T-helper 1 cell treated with Interleukin-12 subunit alpha and Interleukin-12 subunit beta and Interleukin-4 antibody, amounts not matched to agents 30 ng/mL and 1 ng/mL, for 36 hours (primary cell): ENCODE results near the gene CACNA1H. TPM values are rescaled to one million over a fixed set of nuclear protein-coding genes. Genes with fewer than 3 reads are reported as not detected.
"Not testable (repeated sequence)": the region's sequence is repeated elsewhere in the genome, so short reads cannot be mapped to it uniquely, and the experiment has no call there.

ENCODE experiments used
- intact Hi-C: fragments of 100-400 bp; cut with micrococcal nuclease; formaldehyde crosslinking; loops from one replicate; pipeline ENCODE4 v1.15.1; 2024
- total RNA-seq: library from RNA; stranded (reverse); gene quantifications from 2 replicates; pipeline ENCODE4 v1.2.3, GENCODE V29; 2022

The CACNA1H gene
- total RNA-seq, 1 donor from 2014 or later: 0.25 TPM

DNA sequence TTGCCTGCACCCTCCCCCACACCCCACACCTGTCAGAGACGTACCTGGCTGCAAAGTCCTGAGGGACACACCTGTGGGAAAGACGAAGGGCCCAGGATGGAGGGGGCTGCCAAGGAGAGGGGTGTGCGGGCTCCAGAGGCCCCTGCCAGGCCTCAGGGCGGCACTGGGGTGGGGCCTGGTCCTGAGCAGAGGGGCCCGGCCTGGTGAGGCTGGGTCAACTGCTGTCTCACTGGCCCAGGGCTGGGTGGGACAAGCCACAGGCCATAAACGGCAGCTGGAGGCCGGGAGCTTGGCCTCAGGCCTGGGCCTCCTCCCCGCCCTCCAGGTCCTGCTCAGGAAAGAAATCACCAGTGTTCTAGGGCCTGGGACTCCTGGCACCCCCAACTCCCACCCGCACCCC, 71.7 kb downstream of the CACNA1H start:
- intact Hi-C loops: no loop called here

DNA sequence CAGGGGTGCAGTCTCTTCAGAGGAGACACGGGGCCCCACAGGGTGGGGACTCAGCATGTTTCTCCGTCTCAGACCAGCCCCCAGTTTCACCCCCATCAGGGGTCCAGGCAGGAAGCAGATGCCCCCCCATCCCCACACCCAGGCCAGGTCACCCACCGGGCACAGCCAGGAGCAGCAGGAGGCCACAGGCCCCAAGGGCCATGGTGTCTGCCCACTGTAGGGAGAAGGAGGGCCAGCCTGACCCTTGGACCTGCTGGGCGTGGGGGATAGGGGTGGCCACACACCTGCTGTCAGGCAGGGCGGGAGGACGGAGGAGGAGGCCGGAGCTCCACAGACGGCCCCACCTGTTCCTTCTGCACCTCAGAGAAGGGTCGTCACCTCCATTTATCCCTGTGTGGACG, 72.1 kb downstream of the CACNA1H start, which contains the start of gene TPSG1:
TPSG1 (minus strand) TSS at position 218 of the 401 bp plus-strand sequence; CDS start at position 202, 16 bp downstream.
- intact Hi-C loops: no loop called here

DNA sequence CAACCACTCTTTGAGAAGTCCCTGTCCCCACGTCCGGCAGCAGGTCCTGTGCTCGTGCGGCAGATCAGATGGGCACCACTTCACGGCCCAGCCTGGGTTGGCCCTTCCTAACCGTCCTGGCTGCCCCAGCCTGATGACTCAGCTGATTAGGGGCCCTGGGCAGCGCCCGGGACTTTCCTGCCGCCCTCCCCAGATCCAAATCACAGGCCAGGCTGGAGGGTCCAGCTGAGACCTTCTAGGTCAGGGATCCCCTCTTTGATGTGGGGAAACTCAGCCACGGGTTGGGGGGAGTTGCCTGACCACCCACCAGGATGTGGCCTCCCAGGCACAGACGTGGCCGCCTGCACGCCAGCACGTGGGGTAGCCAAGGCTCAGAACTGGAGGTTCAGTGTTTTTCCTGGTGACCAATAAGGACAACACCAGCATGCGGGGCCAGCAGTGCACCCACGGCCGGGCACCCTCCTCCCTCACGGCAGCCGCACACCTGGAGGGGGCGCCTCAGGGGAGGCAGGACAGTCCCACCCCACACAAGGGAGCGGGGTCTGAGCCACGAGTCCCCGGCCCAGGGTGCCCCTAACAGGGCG, 72.9 kb downstream of the CACNA1H start:
- intact Hi-C loops: not testable (repeated sequence)

DNA sequence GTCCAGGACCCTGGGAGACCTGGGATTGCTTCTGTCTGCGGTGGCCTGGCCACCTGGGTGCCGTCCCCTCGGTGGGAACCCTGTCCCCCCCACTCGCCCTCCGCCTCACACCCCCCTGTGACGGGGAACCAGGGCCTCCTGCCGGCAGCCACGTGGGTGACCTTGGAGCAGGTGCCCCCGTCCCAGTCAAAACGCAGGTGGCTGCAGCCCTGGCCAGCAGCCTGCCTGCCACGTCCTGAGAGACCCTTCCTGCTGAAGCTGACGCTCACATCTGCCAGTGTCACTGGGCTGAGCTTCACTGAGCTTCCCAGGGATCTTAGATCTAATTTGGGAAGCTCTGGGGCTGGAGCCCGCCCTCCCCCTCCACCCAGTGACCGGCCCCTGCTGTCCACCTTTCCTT, 73.8 kb downstream of the CACNA1H start:
- intact Hi-C loops: not testable (repeated sequence)

DNA sequence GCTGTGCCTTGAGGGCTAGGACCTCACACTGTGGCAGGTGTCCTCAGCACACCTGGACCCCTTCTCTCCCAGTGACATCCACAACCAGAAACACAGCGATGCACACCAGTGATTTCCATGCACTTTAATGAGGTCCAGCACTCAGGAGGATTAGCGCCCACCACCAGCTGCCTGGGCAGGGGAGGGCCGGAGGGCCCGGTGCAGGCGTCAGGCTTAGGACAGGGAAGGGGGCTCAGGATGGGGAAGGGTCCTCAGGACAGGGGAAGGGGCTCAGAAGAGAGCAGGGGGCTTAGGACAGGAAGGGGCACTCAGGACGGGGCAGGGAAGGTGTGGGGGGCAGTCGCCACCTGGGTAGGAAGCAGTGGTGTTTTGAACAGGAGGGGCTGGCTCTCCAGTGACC, 75.3 kb downstream of the CACNA1H start:
- intact Hi-C loops: not testable (repeated sequence)

DNA sequence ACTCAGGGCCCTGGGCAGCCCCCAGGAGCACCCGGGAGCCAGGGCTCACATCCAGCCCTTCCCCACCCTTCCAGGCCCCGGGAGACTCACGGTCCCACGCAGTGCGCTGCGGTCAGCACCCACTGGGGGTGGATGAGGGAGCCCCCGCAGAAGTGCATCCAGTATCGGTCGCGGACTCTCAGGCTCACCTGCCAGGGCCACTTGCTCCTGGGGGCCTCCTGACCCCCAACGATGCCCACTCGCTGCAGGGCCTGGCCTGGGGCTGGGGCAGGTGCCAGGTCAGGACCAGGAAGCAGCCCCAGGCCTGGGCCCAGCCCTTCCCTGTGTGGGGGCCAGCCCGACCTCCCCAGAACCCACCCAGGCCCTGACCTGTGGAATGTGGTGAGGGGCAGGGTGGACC, 76.6 kb downstream of the CACNA1H start:
- intact Hi-C loops: not testable (repeated sequence)

DNA sequence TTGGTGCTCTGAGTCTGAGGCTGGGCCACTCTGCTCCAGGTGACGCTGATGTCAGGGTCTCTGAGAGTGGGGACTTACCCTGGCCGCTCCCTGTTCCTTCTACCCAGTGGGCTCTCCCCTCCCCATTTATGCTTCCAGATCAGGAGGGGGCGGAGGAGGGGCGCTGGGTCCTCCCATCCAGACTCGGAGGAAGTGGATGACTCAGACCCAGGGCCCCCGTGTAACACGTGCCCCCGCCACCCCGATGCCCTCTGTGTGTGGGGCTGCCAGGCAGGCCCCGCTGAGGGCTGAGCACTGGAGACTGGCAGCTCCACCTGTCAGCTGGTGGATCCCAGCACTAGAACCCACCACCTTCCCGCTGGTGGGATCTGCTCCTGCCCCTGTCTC, 77.2 kb downstream of the CACNA1H start, which contains the start of gene TPSB2:
TPSB2 (minus strand) TSS at position 101 of the 387 bp plus-strand sequence. CDS start 233 bp downstream, outside the sequence.
- intact Hi-C loops: not testable (repeated sequence)

DNA sequence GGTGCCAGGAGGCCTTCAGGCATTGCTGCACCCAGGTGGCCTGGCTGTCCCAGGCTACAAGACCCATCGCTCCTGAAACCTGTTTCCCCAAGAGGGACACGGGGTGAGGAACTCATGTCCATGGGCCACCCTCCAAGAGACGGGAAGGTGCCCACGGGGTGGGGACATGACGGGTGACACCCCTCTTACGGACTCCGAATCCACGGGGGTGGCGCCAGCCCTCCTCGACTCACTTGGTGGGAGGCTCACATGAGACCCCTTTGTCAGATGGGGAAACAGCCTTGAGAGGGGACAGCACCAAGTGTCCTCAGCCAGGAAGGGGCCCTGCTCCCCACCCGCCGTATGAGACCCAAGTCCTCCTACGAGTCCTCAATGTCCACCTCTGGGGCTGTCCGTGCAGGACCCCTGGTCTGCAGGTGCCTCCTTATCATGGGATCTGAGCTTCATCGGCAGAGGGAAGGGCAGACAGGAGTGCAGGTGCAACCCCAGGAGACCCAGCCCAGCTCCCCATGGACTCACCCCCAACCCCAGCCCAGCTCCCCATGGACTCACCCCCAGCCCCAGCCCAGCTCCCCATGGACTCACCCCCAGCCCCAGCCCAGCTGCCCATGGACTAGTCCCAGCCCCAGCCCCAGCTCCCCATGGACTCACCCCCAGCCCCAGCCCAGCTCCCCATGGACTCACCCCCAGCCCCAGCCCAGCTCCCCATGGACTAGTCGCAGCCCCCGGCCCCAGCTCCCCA, 77.7 kb downstream of the CACNA1H start:
- intact Hi-C loops: not testable (repeated sequence)

DNA sequence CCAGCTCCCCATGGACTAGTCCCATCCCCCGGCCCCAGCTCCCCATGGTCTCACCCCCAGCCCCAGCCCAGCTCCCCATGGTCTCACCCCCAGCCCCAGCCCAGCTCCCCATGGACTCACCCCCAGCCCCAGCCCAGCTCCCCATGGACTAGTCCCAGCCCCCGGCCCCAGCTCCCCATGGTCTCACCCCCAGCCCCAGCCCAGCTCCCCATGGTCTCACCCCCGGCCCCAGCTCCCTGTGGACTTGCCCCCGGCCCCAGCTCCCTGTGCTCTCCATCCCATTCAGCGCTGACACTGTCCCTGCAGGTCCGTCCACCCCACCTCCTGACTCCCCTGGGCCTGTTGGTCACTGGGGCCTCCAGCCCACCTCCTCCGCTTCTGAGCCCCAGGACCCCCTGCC, 78.4 kb downstream of the CACNA1H start:
- intact Hi-C loops: not testable (repeated sequence)

DNA sequence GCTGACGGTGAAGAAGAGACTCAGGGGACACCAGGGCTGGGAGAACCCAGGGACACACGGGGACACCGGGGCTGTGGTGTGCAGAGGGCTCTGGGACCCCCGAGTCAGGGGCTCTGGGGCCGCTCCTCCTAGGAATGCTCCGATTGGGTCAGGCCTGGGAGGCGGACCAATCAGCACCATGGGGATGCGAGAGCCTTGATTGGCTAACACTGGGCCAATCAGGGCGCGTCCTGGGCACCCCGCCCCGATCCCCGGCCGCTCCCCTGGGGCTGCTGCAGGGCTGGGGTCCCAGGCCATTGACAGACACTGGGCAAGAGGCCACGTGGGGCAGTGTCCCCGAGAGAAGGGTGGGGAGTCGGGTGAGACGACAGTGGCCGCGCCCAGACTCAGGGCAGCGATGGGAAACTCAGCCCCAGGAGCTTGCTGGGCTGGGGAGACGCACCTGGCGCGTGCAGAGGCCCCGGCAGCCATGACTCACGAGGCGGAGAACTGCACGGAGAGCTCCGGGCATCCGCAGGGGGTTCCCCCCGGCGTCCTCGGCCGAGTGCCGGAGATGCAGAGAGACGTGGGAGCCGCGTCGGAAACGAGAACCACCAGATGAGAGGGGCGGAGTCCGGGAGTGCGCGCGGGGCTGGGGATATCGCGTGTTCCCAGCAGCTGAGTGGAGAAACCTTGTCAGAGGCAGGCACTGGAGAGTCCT, 79.3 kb downstream of the CACNA1H start:
- intact Hi-C loops: not testable (repeated sequence)

DNA sequence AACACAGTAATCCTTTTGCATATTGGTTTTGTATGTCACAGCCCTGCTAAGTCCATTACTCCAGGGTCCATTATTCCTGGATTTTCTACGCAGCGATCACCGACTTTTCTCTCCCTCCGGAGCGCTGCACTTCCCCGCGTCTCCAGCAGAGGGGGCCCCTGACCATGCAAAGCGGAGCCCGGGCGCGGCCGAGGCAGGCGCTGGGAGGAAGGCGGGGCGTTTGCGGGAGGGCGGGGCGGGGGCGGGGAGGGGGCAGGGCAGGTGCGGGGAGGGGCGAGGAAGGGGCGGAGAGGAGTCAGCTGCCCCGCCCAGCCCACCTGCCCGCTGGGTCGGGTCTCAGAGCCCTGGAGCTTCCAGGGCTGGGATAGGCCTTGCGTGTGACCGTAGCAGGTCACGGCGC, 83.8 kb downstream of the CACNA1H start:
- intact Hi-C loops: not testable (repeated sequence)

DNA sequence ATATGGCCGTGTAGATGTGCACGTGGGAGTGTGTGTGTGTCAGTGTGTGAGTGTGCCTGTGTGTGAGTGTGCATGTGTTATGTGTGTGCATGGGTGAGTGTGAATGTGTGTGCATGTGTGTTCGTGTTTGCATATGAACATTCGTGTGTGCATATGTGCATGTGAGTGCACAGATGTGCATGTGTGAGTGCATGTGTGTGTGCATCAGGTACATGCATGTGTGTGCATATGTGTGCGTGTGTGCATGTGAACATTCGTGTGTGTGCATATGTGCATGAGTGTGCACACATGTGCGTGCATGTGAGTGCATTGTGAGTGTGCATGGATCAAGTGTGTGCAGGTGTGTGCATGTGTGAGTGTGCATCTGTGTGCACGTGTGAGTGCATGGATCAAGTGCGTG, 85.1 kb downstream of the CACNA1H start:
- intact Hi-C loops: no loop called here

DNA sequence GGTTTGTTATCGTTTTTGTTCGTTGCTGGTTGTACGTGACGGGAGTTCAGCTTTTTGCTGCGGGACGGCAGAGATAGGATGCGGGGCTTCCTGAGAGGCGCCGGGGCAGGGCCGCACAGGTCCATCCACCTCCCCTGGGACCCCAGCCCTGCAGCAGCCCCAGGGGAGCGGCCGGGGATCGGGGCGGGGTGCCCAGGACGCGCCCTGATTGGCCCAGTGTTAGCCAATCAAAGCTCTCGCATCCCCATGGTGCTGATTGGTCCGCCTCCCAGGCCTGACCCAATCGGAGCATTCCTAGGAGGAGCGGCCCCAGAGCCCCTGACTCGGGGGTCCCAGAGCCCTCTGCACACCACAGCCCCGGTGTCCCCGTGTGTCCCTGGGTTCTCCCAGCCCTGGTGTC, 86.0 kb downstream of the CACNA1H start:
- intact Hi-C loops: not testable (repeated sequence)

DNA sequence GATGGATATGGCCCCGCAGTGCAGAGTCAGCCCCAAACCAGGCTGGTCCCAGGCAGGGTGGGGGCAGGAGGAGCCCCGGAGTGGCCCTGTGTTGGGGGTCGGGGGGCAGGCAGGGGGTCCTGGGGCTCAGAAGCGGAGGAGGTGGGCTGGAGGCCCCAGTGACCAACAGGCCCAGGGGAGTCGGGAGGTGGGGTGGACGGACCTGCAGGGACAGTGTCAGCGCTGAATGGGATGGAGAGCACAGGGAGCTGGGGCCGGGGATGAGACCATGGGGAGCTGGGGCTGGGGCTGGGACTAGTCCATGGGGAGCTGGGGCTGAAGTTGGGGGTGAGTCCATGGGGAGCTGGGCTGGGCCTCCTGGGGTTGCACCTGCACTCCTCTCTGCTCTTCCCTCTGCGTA, 86.7 kb downstream of the CACNA1H start:
- intact Hi-C loops: not testable (repeated sequence)

DNA sequence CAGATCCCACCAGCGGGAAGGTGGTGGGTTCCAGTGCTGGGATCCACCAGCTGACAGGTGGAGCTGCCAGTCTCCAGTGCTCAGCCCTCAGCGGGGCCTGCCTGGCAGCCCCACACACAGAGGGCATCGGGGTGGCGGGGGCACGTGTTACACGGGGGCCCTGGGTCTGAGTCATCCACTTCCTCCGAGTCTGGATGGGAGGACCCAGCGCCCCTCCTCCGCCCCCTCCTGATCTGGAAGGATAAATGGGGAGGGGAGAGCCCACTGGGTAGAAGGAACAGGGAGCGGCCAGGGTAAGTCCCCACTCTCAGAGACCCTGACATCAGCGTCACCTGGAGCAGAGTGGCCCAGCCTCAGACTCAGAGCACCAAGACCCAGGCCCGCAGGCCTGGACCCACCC, 87.5 kb downstream of the CACNA1H start, which contains the start of gene TPSAB1:
TPSAB1 (plus strand) TSS at position 270 of the 400 bp plus-strand sequence. CDS start 234 bp downstream, outside the sequence.
- intact Hi-C loops: not testable (repeated sequence)

DNA sequence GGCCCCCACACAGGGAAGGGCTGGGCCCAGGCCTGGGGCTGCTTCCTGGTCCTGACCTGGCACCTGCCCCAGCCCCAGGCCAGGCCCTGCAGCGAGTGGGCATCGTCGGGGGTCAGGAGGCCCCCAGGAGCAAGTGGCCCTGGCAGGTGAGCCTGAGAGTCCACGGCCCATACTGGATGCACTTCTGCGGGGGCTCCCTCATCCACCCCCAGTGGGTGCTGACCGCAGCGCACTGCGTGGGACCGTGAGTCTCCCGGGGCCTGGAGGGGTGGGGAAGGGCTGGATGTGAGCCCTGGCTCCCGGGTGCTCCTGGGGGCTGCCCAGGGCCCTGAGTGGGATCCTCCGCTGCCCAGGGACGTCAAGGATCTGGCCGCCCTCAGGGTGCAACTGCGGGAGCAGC, 88.2 kb downstream of the CACNA1H start:
- intact Hi-C loops: not testable (repeated sequence)

DNA sequence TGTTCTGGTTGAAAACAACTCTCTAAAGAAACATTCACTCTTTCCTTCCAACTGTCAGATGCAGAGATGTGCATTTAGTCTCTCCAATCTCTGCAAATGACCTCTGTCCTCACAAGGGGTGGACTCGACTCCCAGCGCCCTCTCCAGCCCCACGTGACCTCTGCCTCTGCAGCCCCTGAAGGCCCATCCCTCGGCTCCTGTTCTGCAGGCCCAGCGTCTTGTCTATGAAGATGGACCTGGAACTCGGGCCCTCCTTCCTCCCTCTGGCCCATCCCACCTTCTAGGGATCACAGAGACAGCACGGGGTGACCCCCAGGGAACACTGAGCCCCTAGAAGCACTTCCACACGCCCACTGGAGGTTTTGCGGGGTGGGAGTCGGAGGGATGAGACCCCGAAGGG, 90.5 kb downstream of the CACNA1H start:
- intact Hi-C loops: not testable (repeated sequence)

DNA sequence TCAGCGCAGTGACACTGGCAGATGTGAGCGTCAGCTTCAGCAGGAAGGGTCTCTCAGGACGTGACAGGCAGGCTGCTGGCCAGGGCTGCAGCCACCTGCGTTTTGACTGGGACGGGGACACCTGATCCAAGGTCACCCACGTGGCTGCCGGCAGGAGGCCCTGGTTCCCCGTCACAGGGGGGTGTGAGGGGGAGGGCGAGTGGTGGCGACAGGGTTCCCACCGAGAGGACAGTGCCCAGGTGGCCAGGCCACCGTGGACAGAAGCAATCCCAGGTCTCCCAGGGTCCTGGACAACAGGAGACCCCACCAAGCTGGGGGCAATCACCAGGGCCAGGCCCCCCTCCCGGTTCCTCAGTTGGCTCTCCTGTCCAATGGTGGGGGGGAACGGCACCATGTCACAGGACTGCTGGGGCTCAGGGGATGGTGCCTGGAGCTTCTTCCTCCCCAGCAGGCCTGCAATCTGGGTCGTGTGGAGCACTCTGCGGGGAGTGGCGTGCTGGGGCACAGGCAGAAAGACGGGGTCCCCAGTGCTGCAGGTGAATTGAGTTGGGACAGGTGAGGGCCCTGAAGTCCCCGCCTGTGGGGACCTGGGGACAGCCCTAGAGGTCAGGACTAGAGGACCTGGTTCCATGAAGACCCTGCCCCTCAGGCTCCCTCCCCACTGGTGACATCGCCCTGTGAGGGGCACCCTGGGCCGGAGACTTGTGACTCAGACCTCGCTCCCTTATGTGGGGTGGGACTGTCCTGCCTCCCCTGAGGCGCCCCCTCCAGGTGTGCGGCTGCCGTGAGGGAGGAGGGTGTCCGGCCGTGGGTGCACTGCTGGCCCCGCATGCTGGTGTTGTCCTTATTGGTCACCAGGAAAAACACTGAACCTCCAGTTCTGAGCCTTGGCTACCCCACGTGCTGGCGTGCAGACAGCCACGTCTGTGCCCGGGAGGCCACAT, 91.3 kb downstream of the CACNA1H start:
- intact Hi-C loops: not testable (repeated sequence)

DNA sequence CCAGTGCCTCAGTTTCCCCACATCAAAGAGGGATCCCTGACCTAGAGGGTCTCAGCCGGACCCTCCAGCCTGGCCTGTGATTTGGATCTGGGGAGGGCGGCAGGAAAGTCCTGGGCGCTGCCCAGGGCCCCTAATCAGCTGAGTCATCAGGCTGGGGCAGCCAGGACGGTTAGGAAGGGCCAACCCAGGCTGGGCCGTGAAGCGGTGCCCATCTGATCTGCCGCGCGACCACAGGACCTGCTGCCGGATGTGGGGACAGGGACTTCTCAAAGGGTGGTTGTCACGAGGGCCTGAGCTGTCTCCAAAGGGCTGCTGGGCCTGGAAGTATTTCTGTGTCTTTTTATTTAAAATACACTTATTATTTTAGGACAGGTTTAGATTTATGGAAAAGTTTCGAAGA, 92.0 kb downstream of the CACNA1H start:
- intact Hi-C loops: no loop called here

DNA sequence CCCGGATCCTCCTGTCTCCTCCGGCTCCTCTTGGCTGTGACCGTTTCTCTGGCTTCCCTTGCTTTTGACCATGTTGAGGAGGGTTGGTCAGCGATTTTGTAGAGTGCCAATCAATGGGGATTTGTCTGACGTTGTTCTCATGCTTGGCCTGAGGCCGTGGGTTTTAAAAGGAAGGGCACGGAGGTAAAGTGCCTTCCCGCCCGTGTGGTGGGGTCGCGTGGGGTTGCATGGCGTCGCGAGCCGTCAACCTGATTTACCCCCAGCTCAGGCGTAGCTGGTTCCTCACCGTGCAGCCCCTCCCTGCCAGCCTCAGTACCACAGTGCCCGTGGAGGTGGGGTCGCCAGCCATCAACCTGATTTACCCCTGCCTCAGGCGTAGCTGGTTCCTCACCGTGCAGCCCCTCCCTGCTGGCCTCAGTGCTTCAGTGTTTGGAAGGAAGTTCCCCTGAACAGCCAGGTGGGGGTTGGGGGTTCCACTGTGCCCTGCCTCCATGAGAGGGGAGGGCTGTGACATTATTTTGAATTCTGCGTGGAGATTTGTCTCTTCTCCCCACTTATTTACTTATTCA, 92.6 kb downstream of the CACNA1H start:
- intact Hi-C loops: no loop called here
